K562 (cell line): ENCODE results near the gene ETV3L. TPM values are rescaled to one million over a fixed set of nuclear protein-coding genes. Genes with fewer than 3 reads are reported as not detected.

ENCODE experiments used
- ATAC-seq: fragments of 200-7000 bp; cut with Tn5 transposase; 3 replicates; pipeline ENCODE4 v1.9.1; 2020; ENCODE audit warnings: moderate library complexity
- BruUV-seq: library from RNA; stranded (reverse); fragments of 400-500 nt; replicated peaks from 2 replicates; lab custom pipeline; 2021; lab: Mats Ljungman, UMichigan
- CTCF ChIA-PET: fragments of 300-600 bp; formaldehyde crosslinking; extraction: SDS; loops from one replicate; lab custom pipeline; 2021; ENCODE audit warnings: low intra/inter-chr PET ratio; lab: Yijun Ruan, JAX
- POLR2A ChIA-PET: fragments of 300-600, 350-650 bp; sonication (Branson Sonifier 250); formaldehyde crosslinking; extraction: SDS; loops from one replicate; lab custom pipeline; 2021; ENCODE audit warnings: antibody characterized with exemption, inconsistent platforms; lab: Yijun Ruan, JAX
- DNase-seq, 4 experiments: peaks; one replicate each; pipeline versions ENCODE4 v3.0.0 to v3.0.0-alpha.2; 2011 to 2018; ENCODE audit warnings: low spot score in 3 of 4, mixed read lengths in 3 of 4; ENCODE audit errors: extremely low read depth in 1 of 4
- FAIRE-seq: peaks from 2 replicates; lab custom pipeline; 2011; peaks lifted over from hg19 to GRCh38; lab: Jason Lieb, UNC
- H2AFZ ChIP-seq: 2 replicates; pipeline ENCODE4 v1.6.0; 2011; ENCODE audit warnings: low read depth, low read length, control low read depth, inconsistent platforms
- H3K27ac ChIP-seq: fragments of 200-600 bp; 3 replicates; pipeline ENCODE4 v1.8.0; 2011; ENCODE audit warnings: low read depth, mild to moderate bottlenecking, control low read depth, inconsistent platforms, low read length, moderate library complexity, mixed read lengths; ENCODE audit errors: extremely low read depth
- H3K27me3 ChIP-seq, 2 experiments: fragments of 300-600 bp in 1 of 2; 2 replicates in 1 of 2; 3 replicates in 1 of 2; pipeline versions ENCODE4 v1.6.0 to v1.8.0; 2011; ENCODE audit warnings: inconsistent platforms in 2 of 2, low read length in 2 of 2, mild to moderate bottlenecking in 1 of 2, mixed read lengths in 1 of 2, moderate library complexity in 1 of 2; ENCODE audit not compliant: control insufficient read depth in 2 of 2, insufficient read depth in 2 of 2
- H3K36me3 ChIP-seq: fragments of 300-600 bp; 3 replicates; pipeline ENCODE4 v1.8.0; 2011; ENCODE audit warnings: mild to moderate bottlenecking, low read length, inconsistent platforms; ENCODE audit not compliant: control insufficient read depth, insufficient read depth
- H3K4me1 ChIP-seq, 2 experiments: fragments of 200-600 bp in 1 of 2; replicated peaks in 1 of 2; 2 replicates in 1 of 2; 3 replicates in 1 of 2; pipeline versions ENCODE4 v1.5.1 to v1.8.0; 2011; ENCODE audit warnings: inconsistent platforms in 2 of 2, low read length in 2 of 2, mild to moderate bottlenecking in 1 of 2, mixed read lengths in 1 of 2, moderate library complexity in 1 of 2; ENCODE audit not compliant: control insufficient read depth in 2 of 2, insufficient read depth in 2 of 2
- H3K4me2 ChIP-seq: 2 replicates; pipeline ENCODE4 v1.6.1; 2011; ENCODE audit warnings: low read length, control low read depth, inconsistent platforms, mixed read lengths; ENCODE audit not compliant: insufficient read depth
- H3K4me3 ChIP-seq: fragments of 200-600 bp; sonication (generic), shearing (Covaris generic); 2 replicates; pipeline ENCODE4 v1.5.1; 2016; ENCODE audit warnings: control low read depth, inconsistent platforms
- H3K79me2 ChIP-seq: fragments of 200-600 bp; 3 replicates; pipeline ENCODE4 v1.8.0; 2011; ENCODE audit warnings: low read length, inconsistent platforms; ENCODE audit not compliant: control insufficient read depth, insufficient read depth
- H3K9ac ChIP-seq, 2 experiments: 2 replicates each; pipeline versions ENCODE4 v1.6.0 to v1.6.1; 2011; ENCODE audit warnings: low read depth in 2 of 2, low read length in 2 of 2, control low read depth in 1 of 2, inconsistent platforms in 1 of 2, mild to moderate bottlenecking in 1 of 2, mixed read lengths in 1 of 2; ENCODE audit not compliant: insufficient read depth in 1 of 2
- H3K9me1 ChIP-seq: one replicate; pipeline ENCODE4 v1.6.0; 2011; ENCODE audit warnings: inconsistent platforms, mild to moderate bottlenecking, low read length, moderate library complexity; ENCODE audit not compliant: control insufficient read depth, insufficient read depth
- H3K9me3 ChIP-seq: replicated peaks from 2 replicates; pipeline ENCODE4 v1.5.1; 2011; ENCODE audit warnings: low read depth, low read length, inconsistent platforms; ENCODE audit not compliant: control insufficient read depth, insufficient read depth
- H4K20me1 ChIP-seq: replicated peaks from 2 replicates; pipeline ENCODE4 v1.6.1; 2011; ENCODE audit warnings: low read length, inconsistent platforms, mixed read lengths; ENCODE audit not compliant: control insufficient read depth, insufficient read depth
- EGR1 ChIP-seq: fragments of 450-650 bp; conservative IDR thresholded peaks from 2 replicates; pipeline ENCODE4 v1.6.1; 2017; ENCODE audit warnings: mild to moderate bottlenecking
- FOXO4 ChIP-seq: fragments of 450-650 bp; formaldehyde crosslinking; IDR thresholded peaks from 2 replicates; pipeline ENCODE4 v1.4.0; 2020; ENCODE audit warnings: mild to moderate bottlenecking, moderate library complexity
- HNRNPK ChIP-seq: fragments of 200-400 bp; formaldehyde crosslinking; IDR thresholded peaks from one replicate; pipeline ENCODE4 v1.6.1; 2018; ENCODE audit warnings: mild to moderate bottlenecking, low read depth, low read length; ENCODE audit not compliant: poor library complexity, severe bottlenecking
- JUN ChIP-seq, 2 experiments: sonication (generic) in 1 of 2; formaldehyde crosslinking in 1 of 2; IDR thresholded peaks; 2 replicates each; pipeline versions ENCODE4 v1.6.1 to v1.8.0; 2012 to 2022; ENCODE audit warnings: borderline replicate concordance in 2 of 2, mild to moderate bottlenecking in 2 of 2, improper control_type of control experiment in 1 of 2, low read depth in 1 of 2, low read length in 1 of 2, missing genetic modification reagents in 1 of 2
- JUNB ChIP-seq: fragments of 450-650 bp; formaldehyde crosslinking; conservative IDR thresholded peaks from 2 replicates; pipeline ENCODE4 v1.4.0; 2020; ENCODE audit warnings: mild to moderate bottlenecking
- MLLT1 ChIP-seq, 2 experiments: fragments of 450-650 bp; IDR thresholded peaks; 2 replicates each; pipeline ENCODE4 v1.6.1; 2016
- PCBP1 ChIP-seq: fragments of 200-400 bp; formaldehyde crosslinking; IDR thresholded peaks from 2 replicates; pipeline ENCODE4 v1.6.1; 2018; ENCODE audit warnings: mild to moderate bottlenecking, low read depth, low read length; ENCODE audit not compliant: poor library complexity, severe bottlenecking
- RNF219 ChIP-seq: fragments of 250-450 bp; sonication (Bioruptor Pico); IDR thresholded peaks from 2 replicates; pipeline ENCODE4 v1.5.0; 2022; ENCODE audit warnings: mild to moderate bottlenecking
- RUNX1 ChIP-seq: sonication (generic); IDR thresholded peaks from 2 replicates; pipeline ENCODE4 v1.6.1; 2016; ENCODE audit warnings: antibody characterized with exemption, low read depth
- ZBED1 ChIP-seq: IDR thresholded peaks from 2 replicates; pipeline ENCODE4 v1.6.1; 2014
- ZHX1 ChIP-seq: fragments of 150-350 bp; conservative IDR thresholded peaks from 2 replicates; pipeline ENCODE4 v1.6.1; 2014; ENCODE audit warnings: low read length
- WGBS: fragments of 100-300 bp; shearing (Covaris generic); methylation state at CpG from one replicate; pipeline ENCODE4 v1.1.6; 2016; ENCODE audit warnings: low coverage, mixed read lengths; ENCODE audit not compliant: insufficient coverage; ENCODE audit errors: missing lambda C conversion rate; 5-methylcytosine and 5-hydroxymethylcytosine counted together
- in situ Hi-C: fragments of 300-500 bp; cut with MboI; formaldehyde crosslinking; loops from 4 replicates; pipeline ENCODE4 v1.15.0; 2018; ENCODE audit warnings: inconsistent platforms, mixed read lengths
- intact Hi-C: fragments of 100-400 bp; cut with micrococcal nuclease; formaldehyde crosslinking; loops from 2 replicates; pipeline ENCODE4 v1.14.2; 2022
- polyA plus RNA-seq, 8 experiments: library from polyadenylated mRNA; depleted of rRNA in 4 of 8; stranded (reverse) in 5 of 8; unstranded in 3 of 8; fragments of >200 nt; fragmentation: Nextera tagmentation in 2 of 8; fragmentation: Illumina TruSeq in 1 of 8; extraction: Ambion mirVana in 2 of 8; extraction: Trizol in 1 of 8; gene quantifications; 2 replicates each; pipeline versions ENCODE4 v1.2.1 to v1.2.3, GENCODE V29; 2011 to 2014; ENCODE audit warnings: inconsistent platforms in 1 of 8, missing spikeins in 1 of 8
- total RNA-seq, 7 experiments: library from RNA; depleted of rRNA in 6 of 7; stranded (reverse); fragments of >200 nt in 6 of 7; fragmentation: Illumina TruSeq in 2 of 7; extraction: Trizol in 2 of 7; gene quantifications; 2 replicates each; pipeline versions ENCODE4 v1.2.1 to v1.2.3, GENCODE V29; 2011 to 2021; ENCODE audit warnings: low replicate concordance in 1 of 7

ETV3L gene
- total and polyA plus RNA-seq, 9 of the 15 experiments (the other 6 are each of a cell fraction or from before 2014, with no cell fraction given), result not detected

- H3K27me3 ChIP-seq, result no peaks in the 10 kb centered on the region
- H3K27ac ChIP-seq, result peak within 1 kb of the TSS; percentile 89
- ChIA-PET CTCF (interaction anchor here (0.6 kb wide), 1 partner anchor 9 kb away, joined by 3 read pairs; no protein-coding TSS in a partner anchor), POLR2A (interaction anchor here (0.5 to 1.7 kb wide), 7 partner anchors 13 to 501 kb away, joined by 3 to 7 read pairs (median 4); no protein-coding TSS in a partner anchor)
- BruUV-seq, result TSS peak; percentile 85
- H3K36me3 ChIP-seq, result peaks cover 30% of the 10 kb centered on the region
- intact Hi-C loops, result loop anchor here (1.0 kb wide), 1 partner anchor 17 kb away; no protein-coding TSS in a partner anchor
- peaks cover 24 to 31% of the 10 kb centered on the region in 2 experiments for H3K4me1 ChIP-seq
- H3K4me3 ChIP-seq, result peak within 1 kb of the TSS; percentile 91
- in situ Hi-C loops, result loop anchor here (5.0 kb wide), 1 partner anchor 41 kb away; the partner anchor contains the start of gene ETV3L
- WGBS, result under 1% methylated on average over 64 of the region's 85 CpGs
- H4K20me1 ChIP-seq, result 0 out of 2 replicates have a peak, but pooled peaks cover 9% of the 10 kb centered on the region
- H3K9ac ChIP-seq, result peak within 1 kb of the TSS; percentile 85 to 97
- peaks cover 27% of the 10 kb centered on the region for H3K79me2 ChIP-seq
- H3K9me3 ChIP-seq, result no peaks in the 10 kb centered on the region
- peak; percentile 95 for ATAC-seq
- H3K4me2 ChIP-seq, result peak within 1 kb of the TSS; percentile 90
- peak within 1 kb of the TSS; percentile 94 for H2AFZ ChIP-seq
- H3K9me1 ChIP-seq, result no peaks in the 10 kb centered on the region
- FAIRE-seq, result peak; percentile 89
- peak; percentile 90 to 95 (median 91) for DNase-seq
- TF ChIP-seq HNRNPK, result no peak
- peak; percentile 91 for TF ChIP-seq EGR1
- peak; percentile 29; the same call in 1 of the 2 replicates for TF ChIP-seq JUN (IDR thresholded peaks at IDR 0.05; ENCODE audit: borderline replicate concordance, low read depth, low read length)
- TF ChIP-seq JUN (CRISPR knock-in tag; IDR thresholded peaks at IDR 0.05; ENCODE audit: borderline replicate concordance), result 0 out of 2 replicates have a peak, but pooled peaks have one; percentile 71
- no peak for TF ChIP-seq RUNX1
- no peak for TF ChIP-seq PCBP1
- TF ChIP-seq RNF219 (CRISPR knock-in tag), result no peak
- TF ChIP-seq MLLT1 (IDR thresholded peaks at IDR 0.05), result no peak
- TF ChIP-seq ZBED1, result no peak
- no peak for TF ChIP-seq ZHX1
- no peak for TF ChIP-seq FOXO4 (CRISPR knock-in tag)
- no peak for TF ChIP-seq JUNB (CRISPR knock-in tag)
These were observed 38.8 kb upstream of the ETV3L start, which contains the start of gene ETV3 for GRCh38 chr1:157138220-157139051. Gene ETV3 (minus strand): TSS chr1:157138395. CDS start chr1:157136352, 2,043 bp downstream.
